Ovary (tissue), 9 donors: ENCODE measurements around the gene CLEC11A. TPM values are rescaled to one million over a fixed set of nuclear protein-coding genes. Genes with fewer than 3 reads are reported as not detected.

Experiments used
- DNase-seq, 5 donors: peaks; one replicate each; pipeline ENCODE4 v3.0.0-alpha.2; 2019 to 2020
- H3K27ac ChIP-seq, 2 donors: fragments of 200-600 bp; one replicate each; pipeline versions ENCODE4 v1.5.1 to v1.8.0; 2019 to 2022
- H3K27me3 ChIP-seq: fragments of 200-600 bp; one replicate; pipeline ENCODE4 v1.8.0; 2022
- H3K36me3 ChIP-seq: fragments of 200-600 bp; sonication (generic); one replicate; pipeline ENCODE4 v1.5.1; 2019
- H3K4me1 ChIP-seq: one replicate; pipeline ENCODE4 v1.8.1; 2013; ENCODE audit warnings: mild to moderate bottlenecking, moderate library complexity; ENCODE audit not compliant: insufficient read depth
- H3K4me3 ChIP-seq: fragments of 200-600 bp; sonication (generic); one replicate; pipeline ENCODE4 v1.5.1; 2017
- H3K9me3 ChIP-seq, 2 donors: fragments of 200-600 bp in 1 of 2; sonication (generic) in 1 of 2; one replicate each; pipeline versions ENCODE4 v1.5.1 to v1.8.1; 2013 to 2019; ENCODE audit warnings: mild to moderate bottlenecking in 1 of 2, moderate library complexity in 1 of 2
- EP300 ChIP-seq: sonication (generic); formaldehyde crosslinking; IDR thresholded peaks from one replicate; pipeline ENCODE4 v1.6.1; 2017; ENCODE audit warnings: antibody characterized with exemption
- POLR2A ChIP-seq: fragments of 450-650 bp; IDR thresholded peaks from one replicate; pipeline ENCODE4 v1.6.1; 2017; ENCODE audit warnings: antibody characterized with exemption, mild to moderate bottlenecking, moderate library complexity
- WGBS, 3 donors: extraction: QIAGEN DNeasy Blood & Tissue Kit in 1 of 3; methylation state at CpG; one replicate each; pipeline versions ENCODE4 v1.1.5 to v1.1.7; 2013 to 2017; 5-methylcytosine and 5-hydroxymethylcytosine counted together
- intact Hi-C, 4 donors: fragments of 100-400 bp; cut with DNase I; formaldehyde crosslinking; loops; one replicate each; pipeline versions ENCODE4 v1.11.0 to v1.15.1; 2022 to 2023
- polyA plus RNA-seq, 2 donors: library from polyadenylated mRNA; stranded (reverse); fragments of 200-250 nt in 1 of 2; fragments of 350-450 nt in 1 of 2; fragmentation: Illumina TruSeq in 1 of 2; extraction: RNeasy Lipid Tissue Mini Kit (QIAGEN cat#74804) in 1 of 2; gene quantifications; one replicate each; pipeline ENCODE4 v1.2.3, GENCODE V29; 2013 to 2014
- total RNA-seq, 7 donors: library from RNA; depleted of rRNA in 2 of 7; stranded (reverse); fragments of >200 nt in 2 of 7; fragmentation: NEBNext Ultra II Directional in 3 of 7; extraction: Animal tissue kit (Norgen Biotek cat#: 25700) in 3 of 7; gene quantifications; one replicate each; pipeline versions ENCODE4 v1.1.0 to v1.2.4, GENCODE V29; 2016 to 2023
- TF ChIP-seq, protein P1 (sequence below), 3 donors: fragments of 450-650 bp in 2 of 3; fragments of 200-600 bp in 1 of 3; IDR thresholded peaks; one replicate each; pipeline versions ENCODE4 v1.5.1 to v1.8.0; 2016 to 2022; ENCODE audit warnings: antibody characterized with exemption in 3 of 3, mild to moderate bottlenecking in 1 of 3
- donor health status: DM: no; HTN: no; CAD: no; lungs with moderate emphysema.
- donor health status: DM: no; HTN: no; CAD: no.
- donor health status: Bipolar disorder and iron deficiency.
- donor health status: DM: yes; HTN: yes; CAD: no.
- donor health status: DM: no; HTN: no; CAD: no.
- donor health status: DM: yes; HTN: yes; CAD: no.

Gene CLEC11A
- total and polyA plus RNA-seq, 9 donors, result 3.8 to 120 (median 27.9) TPM

DNA sequence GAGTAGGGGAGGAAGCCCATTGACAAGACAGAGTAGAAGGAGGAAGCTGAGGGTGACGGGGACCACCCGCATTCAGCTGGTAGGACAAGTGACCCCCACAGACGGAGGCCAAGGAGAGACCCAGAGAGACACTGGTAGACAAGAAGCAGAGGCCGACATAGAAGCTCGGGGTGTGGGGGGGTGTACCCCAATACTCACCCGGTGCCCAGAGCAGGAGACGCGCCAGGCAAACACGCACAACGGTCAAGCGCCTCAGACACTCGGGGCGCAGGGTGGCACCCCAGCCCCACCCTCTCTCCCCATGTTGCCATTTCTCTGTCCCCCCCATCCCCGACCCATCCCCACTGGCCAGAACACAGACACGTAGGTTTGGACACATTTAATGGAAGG is 27.1 kb upstream of the CLEC11A start:
- no peak for DNase-seq
- H3K4me1 ChIP-seq, result no peaks in the 10 kb centered on the region
- intact Hi-C loops, result no loop called here
- no peak overlapping the region for H3K4me3 ChIP-seq
- no peaks in the 10 kb centered on the region for H3K27me3 ChIP-seq
- no peaks in the 10 kb centered on the region for H3K36me3 ChIP-seq
- 42 to 50% (median 45%) methylated on average over 15 of the region's 15 CpGs for WGBS, 3 donors
- H3K9me3 ChIP-seq, result no peaks in the 10 kb centered on the region
- no peak overlapping the region for H3K27ac ChIP-seq
- TF ChIP-seq, protein P1, sequence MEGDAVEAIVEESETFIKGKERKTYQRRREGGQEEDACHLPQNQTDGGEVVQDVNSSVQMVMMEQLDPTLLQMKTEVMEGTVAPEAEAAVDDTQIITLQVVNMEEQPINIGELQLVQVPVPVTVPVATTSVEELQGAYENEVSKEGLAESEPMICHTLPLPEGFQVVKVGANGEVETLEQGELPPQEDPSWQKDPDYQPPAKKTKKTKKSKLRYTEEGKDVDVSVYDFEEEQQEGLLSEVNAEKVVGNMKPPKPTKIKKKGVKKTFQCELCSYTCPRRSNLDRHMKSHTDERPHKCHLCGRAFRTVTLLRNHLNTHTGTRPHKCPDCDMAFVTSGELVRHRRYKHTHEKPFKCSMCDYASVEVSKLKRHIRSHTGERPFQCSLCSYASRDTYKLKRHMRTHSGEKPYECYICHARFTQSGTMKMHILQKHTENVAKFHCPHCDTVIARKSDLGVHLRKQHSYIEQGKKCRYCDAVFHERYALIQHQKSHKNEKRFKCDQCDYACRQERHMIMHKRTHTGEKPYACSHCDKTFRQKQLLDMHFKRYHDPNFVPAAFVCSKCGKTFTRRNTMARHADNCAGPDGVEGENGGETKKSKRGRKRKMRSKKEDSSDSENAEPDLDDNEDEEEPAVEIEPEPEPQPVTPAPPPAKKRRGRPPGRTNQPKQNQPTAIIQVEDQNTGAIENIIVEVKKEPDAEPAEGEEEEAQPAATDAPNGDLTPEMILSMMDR (IDR thresholded peaks at IDR 0.05), result no peak
- TF ChIP-seq POLR2A, result no peak
- TF ChIP-seq EP300, result no peak

DNA sequence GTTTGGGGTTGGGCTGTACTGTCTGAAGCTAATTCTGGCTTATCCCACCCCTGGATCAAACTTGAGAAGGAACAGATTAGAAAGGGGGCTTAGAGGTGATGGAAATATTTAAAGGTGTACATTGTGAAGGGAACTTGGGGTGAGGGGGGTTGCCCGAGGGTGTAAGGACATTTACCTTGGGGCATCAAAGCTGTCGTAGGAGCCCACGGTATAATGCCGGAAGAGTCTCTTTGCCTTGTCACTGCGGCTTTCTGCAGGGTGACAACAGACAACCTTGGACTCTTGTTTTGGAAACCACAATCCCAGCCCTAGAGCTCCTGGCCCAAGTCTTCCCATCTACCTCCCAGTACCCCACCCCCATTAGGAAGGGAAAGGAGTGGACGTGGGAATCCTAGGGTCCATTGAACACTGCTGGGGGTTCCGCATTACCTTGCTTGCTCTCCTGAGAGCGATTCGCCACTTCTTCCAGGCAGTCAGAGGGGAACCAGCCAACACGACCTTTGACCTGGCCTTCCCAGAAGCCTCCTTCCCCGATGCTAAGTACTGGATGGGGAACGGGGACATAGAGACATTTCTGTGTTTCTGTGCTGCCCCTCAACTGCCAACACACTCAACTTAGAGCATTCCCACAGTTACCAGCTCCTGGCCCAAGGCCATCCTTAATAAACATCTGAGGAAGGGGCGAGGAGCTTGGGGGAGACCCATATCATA is 25.6 kb upstream of the CLEC11A start:
- DNase-seq, result no peak
- Histone ChIP-seq H3K27me3 (no peaks in the 10 kb centered on the region), H3K36me3 (no peaks in the 10 kb centered on the region), H3K4me1 (no peaks in the 10 kb centered on the region), H3K27ac (no peak overlapping the region), H3K4me3 (no peak overlapping the region), H3K9me3 (no peaks in the 10 kb centered on the region)
- intact Hi-C loops, result no loop called here
- WGBS, 3 donors, result 70 to 74% (median 71%) methylated on average over 13 of the region's 13 CpGs
- TF ChIP-seq EP300 (no peak), POLR2A (no peak)
- TF ChIP-seq, protein P1 (IDR thresholded peaks at IDR 0.05), result no peak

DNA sequence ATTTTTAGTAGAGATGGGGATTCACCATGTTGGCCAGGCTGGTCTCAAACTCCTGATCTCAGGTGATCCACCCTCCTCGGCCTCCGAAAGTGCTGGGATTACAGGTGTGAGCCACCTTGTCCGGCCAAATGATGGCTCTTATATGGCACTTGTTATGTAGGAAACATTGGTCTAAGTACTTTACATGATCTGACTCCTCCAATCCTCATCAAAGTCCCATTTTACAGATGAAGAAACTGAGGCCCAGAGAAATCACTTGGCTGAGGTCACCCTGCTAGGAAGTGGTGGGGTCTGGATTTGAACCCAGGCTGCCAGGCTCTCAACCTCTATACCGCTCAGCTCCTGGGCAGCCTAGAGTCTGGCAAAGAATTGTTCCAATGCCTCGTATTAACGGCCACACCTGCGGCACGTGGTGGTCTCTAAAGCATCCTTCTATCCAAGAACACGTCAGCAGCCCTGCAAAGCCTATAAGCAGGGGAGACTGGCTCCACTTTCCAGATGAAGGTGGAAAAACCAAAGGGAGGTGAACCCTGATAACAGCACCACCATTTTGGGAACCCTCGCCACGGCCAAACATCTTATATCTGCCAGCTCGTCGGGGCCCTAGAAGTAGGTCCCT is 21.7 kb upstream of the CLEC11A start:
- TF ChIP-seq EP300 (no peak), POLR2A (no peak)
- TF ChIP-seq, protein P1 (IDR thresholded peaks at IDR 0.05), result no peak
- Histone ChIP-seq H3K27me3 (no peaks in the 10 kb centered on the region), H3K36me3 (no peaks in the 10 kb centered on the region), H3K4me1 (no peaks in the 10 kb centered on the region), H3K9me3 (no peaks in the 10 kb centered on the region), H3K4me3 (no peak overlapping the region), H3K27ac (no peak overlapping the region)
- 91 to 94% (median 93%) methylated on average over 13 of the region's 13 CpGs for WGBS, 3 donors
- intact Hi-C loops, result no loop called here
- no peak for DNase-seq

DNA sequence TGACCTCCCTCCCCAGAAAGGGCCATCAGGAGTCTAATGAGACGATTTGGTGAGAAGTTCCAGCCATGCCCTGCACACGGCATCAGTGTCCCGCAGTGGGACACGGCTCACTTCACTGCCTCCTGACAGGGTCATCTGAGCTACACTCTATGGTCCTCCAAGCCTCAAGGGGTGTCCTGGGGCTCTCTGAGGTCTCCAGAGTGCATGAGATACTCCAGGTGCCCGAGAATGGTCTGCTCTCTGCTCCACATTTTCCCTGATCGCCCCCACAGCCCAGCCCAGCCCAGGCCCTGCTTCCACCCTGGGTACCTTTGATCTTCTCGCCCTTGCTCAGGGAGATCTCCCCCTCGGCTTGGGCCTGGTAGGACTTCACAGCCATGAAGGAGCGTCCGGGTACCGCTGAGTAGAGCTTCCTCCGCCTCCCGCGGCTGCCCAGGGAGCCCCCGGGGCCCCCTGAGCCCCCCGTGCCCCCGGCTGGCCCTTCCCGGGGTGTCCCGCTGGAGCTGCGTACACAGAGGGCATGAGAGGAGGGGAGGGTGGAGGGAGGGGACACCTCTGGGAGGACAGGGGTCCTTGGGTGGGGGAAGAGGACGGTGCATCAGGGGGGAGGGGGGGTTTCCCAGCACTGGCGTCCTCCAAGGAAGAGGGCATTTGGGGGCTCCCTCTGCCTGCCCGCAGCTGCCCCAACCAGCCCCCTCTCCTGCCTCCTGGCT is 20.9 kb upstream of the CLEC11A start:
- Histone ChIP-seq H3K4me1 (no peaks in the 10 kb centered on the region), H3K9me3 (no peaks in the 10 kb centered on the region), H3K4me3 (no peak overlapping the region), H3K27ac (no peak overlapping the region), H3K27me3 (no peaks in the 10 kb centered on the region), H3K36me3 (no peaks in the 10 kb centered on the region)
- intact Hi-C loops, result no loop called here
- TF ChIP-seq POLR2A (no peak), EP300 (no peak)
- TF ChIP-seq, protein P1 (IDR thresholded peaks at IDR 0.05), result no peak
- no peak for DNase-seq
- WGBS, 3 donors, result 55 to 68% (median 67%) methylated on average over 23 of the region's 23 CpGs
